H1 (cell line): ENCODE measurements around the gene SPOCK2. TPM values are rescaled to one million over a fixed set of nuclear protein-coding genes. Genes with fewer than 3 reads are reported as not detected.

Experiments used
- CTCF ChIA-PET: fragments of 300-600 bp; sonication (Branson Sonifier 250); formaldehyde crosslinking; loops from one replicate; lab custom pipeline; 2021; ENCODE audit not compliant: partially characterized antibody; lab: Charles Lee
- POLR2A ChIA-PET: fragments of 300-600 bp; sonication (Branson Sonifier 250); formaldehyde crosslinking; loops from one replicate; lab custom pipeline; 2021; ENCODE audit warnings: inconsistent platforms; ENCODE audit not compliant: partially characterized antibody; lab: Charles Lee
- DNase-seq, 2 experiments: peaks; one replicate each; pipeline versions ENCODE4 v3.0.0 to v3.0.0-alpha.2; 2010 to 2022; ENCODE audit warnings: low spot score in 2 of 2, low read depth in 1 of 2, mixed read lengths in 1 of 2
- FAIRE-seq: peaks from 2 replicates; lab custom pipeline; 2011; peaks lifted over from hg19 to GRCh38; lab: Jason Lieb, UNC
- H2AFZ ChIP-seq: 2 replicates; pipeline ENCODE4 v1.8.1; 2012; ENCODE audit warnings: low read length, inconsistent platforms
- H2AK5ac ChIP-seq: 2 replicates; pipeline ENCODE4 v1.6.1; 2013; ENCODE audit warnings: low read depth, low read length
- H2BK120ac ChIP-seq: replicated peaks from 2 replicates; pipeline ENCODE3; 2013; ENCODE audit warnings: low read depth, low read length, inconsistent platforms
- H2BK12ac ChIP-seq: 2 replicates; pipeline ENCODE4 v1.6.1; 2013; ENCODE audit warnings: low read depth, low read length
- H2BK15ac ChIP-seq: 2 replicates; pipeline ENCODE4 v1.6.1; 2013; ENCODE audit warnings: low read length
- H2BK20ac ChIP-seq: 2 replicates; pipeline ENCODE4 v1.6.1; 2013; ENCODE audit warnings: low read length
- H2BK5ac ChIP-seq: 2 replicates; pipeline ENCODE4 v1.6.1; 2013; ENCODE audit warnings: low read depth, low read length
- H3K14ac ChIP-seq: 2 replicates; pipeline ENCODE4 v1.6.1; 2013; ENCODE audit warnings: inconsistent platforms; ENCODE audit not compliant: insufficient read length
- H3K18ac ChIP-seq: 2 replicates; pipeline ENCODE4 v1.6.1; 2013; ENCODE audit warnings: low read length; ENCODE audit errors: extremely low read depth
- H3K23ac ChIP-seq: 2 replicates; pipeline ENCODE4 v1.6.1; 2013; ENCODE audit warnings: inconsistent platforms; ENCODE audit not compliant: insufficient read length
- H3K23me2 ChIP-seq: 2 replicates; pipeline ENCODE4 v1.6.1; 2013; ENCODE audit warnings: low read depth, low read length
- H3K27ac ChIP-seq: 2 replicates; pipeline ENCODE4 v1.6.1; 2011; ENCODE audit warnings: low read depth, low read length, inconsistent platforms
- H3K27me3 ChIP-seq, 4 experiments: replicated peaks in 1 of 4; 1 replicate in 1 of 4; 2 replicates in 3 of 4; pipeline versions ENCODE4 v1.6.1 to v1.8.1; 2011 to 2013; ENCODE audit warnings: low read length in 3 of 4, mild to moderate bottlenecking in 3 of 4, inconsistent platforms in 2 of 4, mixed read lengths in 2 of 4, moderate library complexity in 1 of 4; ENCODE audit not compliant: control insufficient read depth in 3 of 4, insufficient read depth in 3 of 4; ENCODE audit errors: extremely low read depth in 1 of 4
- H3K36me3 ChIP-seq, 4 experiments: 2 replicates each; pipeline versions ENCODE4 v1.6.1 to v1.8.1; 2011 to 2013; ENCODE audit warnings: mild to moderate bottlenecking in 4 of 4, low read length in 3 of 4, moderate library complexity in 2 of 4, control low read depth in 1 of 4, inconsistent platforms in 1 of 4; ENCODE audit not compliant: insufficient read depth in 4 of 4, control insufficient read depth in 2 of 4
- H3K4ac ChIP-seq: replicated peaks from 2 replicates; pipeline ENCODE3; 2013; ENCODE audit warnings: low read length, low read depth, mixed read lengths, inconsistent platforms; ENCODE audit not compliant: insufficient read length
- H3K4me1 ChIP-seq, 4 experiments: replicated peaks in 1 of 4; 1 replicate in 1 of 4; 2 replicates in 3 of 4; pipeline versions ENCODE4 v1.6.1 to v1.8.1; 2011 to 2013; ENCODE audit warnings: low read length in 3 of 4, inconsistent platforms in 2 of 4, mixed read lengths in 1 of 4; ENCODE audit not compliant: insufficient read depth in 4 of 4, control insufficient read depth in 3 of 4
- H3K4me2 ChIP-seq, 2 experiments: 2 replicates each; pipeline versions ENCODE4 v1.6.1 to v1.8.1; 2011 to 2013; ENCODE audit warnings: low read depth in 2 of 2, low read length in 2 of 2, control low read depth in 1 of 2, inconsistent platforms in 1 of 2, mild to moderate bottlenecking in 1 of 2; ENCODE audit not compliant: insufficient read depth in 1 of 2
- H3K4me3 ChIP-seq, 4 experiments: fragments of 200-600, 300-600 bp in 1 of 4; sonication (generic), shearing (Covaris generic), sonication (Bioruptor Twin) in 1 of 4; 2 replicates each; pipeline versions ENCODE4 v1.5.1 to v1.8.1; 2011 to 2016; ENCODE audit warnings: low read length in 4 of 4, low read depth in 3 of 4, control low read depth in 2 of 4, inconsistent platforms in 2 of 4, mild to moderate bottlenecking in 2 of 4, mixed read lengths in 1 of 4, moderate library complexity in 1 of 4; ENCODE audit not compliant: insufficient read depth in 2 of 4; ENCODE audit errors: extremely low read depth in 1 of 4
- H3K56ac ChIP-seq: replicated peaks from 2 replicates; pipeline ENCODE3; 2013; ENCODE audit warnings: low read depth, mild to moderate bottlenecking, mixed read lengths, low read length, inconsistent platforms; ENCODE audit not compliant: insufficient read length
- H3K79me1 ChIP-seq: 2 replicates; pipeline ENCODE4 v1.6.1; 2013; ENCODE audit warnings: low read depth, low read length, control low read depth
- H3K79me2 ChIP-seq, 2 experiments: 2 replicates each; pipeline versions ENCODE4 v1.6.1 to v1.8.1; 2012 to 2013; ENCODE audit warnings: low read length in 2 of 2, mild to moderate bottlenecking in 2 of 2, inconsistent platforms in 1 of 2; ENCODE audit not compliant: insufficient read depth in 2 of 2, control insufficient read depth in 1 of 2
- H3K9ac ChIP-seq, 4 experiments: replicated peaks in 1 of 4; 1 replicate in 1 of 4; 2 replicates in 3 of 4; pipeline versions ENCODE4 v1.6.1 to v1.8.1; 2011 to 2013; ENCODE audit warnings: low read depth in 3 of 4, low read length in 3 of 4, control low read depth in 2 of 4, mild to moderate bottlenecking in 2 of 4, moderate library complexity in 2 of 4, inconsistent platforms in 1 of 4; ENCODE audit errors: extremely low read depth in 1 of 4
- H3K9me3 ChIP-seq, 2 experiments: 2 replicates each; pipeline versions ENCODE4 v1.6.1 to v1.8.1; 2012 to 2013; ENCODE audit warnings: mild to moderate bottlenecking in 2 of 2, moderate library complexity in 2 of 2, control low read depth in 1 of 2, inconsistent platforms in 1 of 2, low read depth in 1 of 2, low read length in 1 of 2, mixed read lengths in 1 of 2; ENCODE audit not compliant: insufficient read depth in 2 of 2
- H4K20me1 ChIP-seq, 2 experiments: replicated peaks in 1 of 2; 2 replicates each; pipeline versions ENCODE3 to v1.8.1; 2011 to 2013; ENCODE audit warnings: inconsistent platforms in 2 of 2, low read length in 2 of 2, mild to moderate bottlenecking in 1 of 2; ENCODE audit not compliant: insufficient read depth in 2 of 2, control insufficient read depth in 1 of 2
- H4K5ac ChIP-seq: 2 replicates; pipeline ENCODE4 v1.6.1; 2013; ENCODE audit warnings: low read length, low read depth, mixed read lengths, inconsistent platforms; ENCODE audit not compliant: insufficient read length
- H4K8ac ChIP-seq: 2 replicates; pipeline ENCODE4 v1.8.0; 2013; ENCODE audit warnings: mild to moderate bottlenecking, moderate library complexity, low read length, inconsistent platforms; ENCODE audit not compliant: insufficient read depth; ENCODE audit errors: extremely low read depth
- H4K91ac ChIP-seq: replicated peaks from 2 replicates; pipeline ENCODE3; 2013; ENCODE audit warnings: low read length, mixed read lengths, inconsistent platforms; ENCODE audit not compliant: insufficient read length
- KDM1A ChIP-seq: fragments of 200-600, 300-600 bp; sonication (generic); IDR thresholded peaks from 2 replicates; pipeline ENCODE4 v1.7.1; 2016; ENCODE audit warnings: mild to moderate bottlenecking, low read length, borderline replicate concordance
- WGBS, 2 experiments: shearing (Covaris generic) in 1 of 2; methylation state at CpG; one replicate each; pipeline versions ENCODE4 v1.1.6 to v1.1.7; 2013 to 2015; ENCODE audit warnings: low lambda C conversion rate in 2 of 2, mixed read lengths in 2 of 2, inconsistent platforms in 1 of 2, low coverage in 1 of 2, missing lambda C conversion rate in 1 of 2; ENCODE audit not compliant: insufficient replicate concordance in 2 of 2, insufficient coverage in 1 of 2, insufficient read length in 1 of 2; ENCODE audit errors: extremely low coverage in 1 of 2, missing lambda C conversion rate in 1 of 2; 5-methylcytosine and 5-hydroxymethylcytosine counted together
- polyA plus RNA-seq, 7 experiments: library from polyadenylated mRNA; depleted of rRNA in 3 of 7; stranded (reverse) in 5 of 7; unstranded in 2 of 7; fragments of >200 nt in 5 of 7; fragments of 200-250 nt in 2 of 7; gene quantifications; 1 replicate in 5 of 7; 2 replicates in 1 of 7; 4 replicates in 1 of 7; pipeline versions ENCODE4 v1.2.1 to v1.2.3, GENCODE V29; 2011 to 2013; ENCODE audit warnings: missing spikeins in 2 of 7, mixed read lengths in 2 of 7
- total RNA-seq: library from RNA; stranded (reverse); fragmentation: NEBNext Ultra II Directional; extraction: Animal tissue kit (Norgen Biotek cat#: 25700); gene quantifications from 2 replicates; pipeline ENCODE4 v1.2.1, GENCODE V29; 2021

The SPOCK2 gene
- total and polyA plus RNA-seq, 2 of the 8 experiments (the other 6 are each of a cell fraction or from before 2014, with no cell fraction given) = 1.5 to 1.9 TPM

DNA sequence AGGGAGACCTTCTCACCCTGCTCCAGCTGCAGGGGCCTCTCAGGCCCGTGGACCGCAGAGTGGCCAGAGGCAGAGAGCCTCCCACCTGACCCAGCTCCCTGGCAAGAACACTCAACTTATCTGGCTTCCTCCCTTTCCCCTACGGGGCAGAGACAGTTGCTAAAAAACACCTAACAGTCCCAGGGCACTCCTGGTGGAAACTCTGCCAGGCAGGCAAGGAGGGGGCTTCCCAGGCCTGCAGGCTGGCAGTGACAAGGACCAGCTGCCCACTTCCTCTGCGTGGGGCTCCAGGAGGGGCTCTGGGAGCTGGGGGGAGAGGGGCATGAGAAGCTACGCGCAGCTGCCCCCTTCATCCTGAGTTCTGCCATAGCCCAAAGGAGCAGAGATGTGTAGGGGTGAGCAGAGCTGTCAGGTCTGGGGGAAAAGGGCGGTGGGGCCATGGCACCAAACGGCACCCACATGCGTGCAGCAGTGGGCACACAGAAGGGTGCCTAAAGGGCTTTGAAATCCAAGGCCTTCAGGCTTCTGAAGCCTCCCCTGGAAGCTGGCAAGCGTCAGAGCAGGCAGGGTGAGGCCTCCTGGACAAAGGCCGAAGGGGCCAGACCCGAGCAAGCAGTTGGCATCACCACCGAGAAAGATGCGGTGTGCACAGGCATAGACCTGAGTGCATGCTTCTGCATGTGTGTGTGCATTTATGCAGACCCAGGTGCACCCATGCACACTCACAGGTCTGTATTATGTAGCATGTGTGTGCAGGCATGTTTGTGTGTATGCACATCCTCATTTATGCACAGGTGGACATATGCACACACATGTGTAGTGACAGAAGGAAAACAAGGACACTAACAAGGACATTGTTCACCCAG, 14.4 kb downstream of the SPOCK2 start:
- no peak overlapping the region for H3K4me2 ChIP-seq
- no peak overlapping the region for H2BK5ac ChIP-seq
- ChIA-PET CTCF (interaction anchor here (1.0 to 10.2 kb wide), 7 partner anchors 9 to 254 kb away, joined by 3 to 100 read pairs (median 7); no protein-coding TSS in a partner anchor), POLR2A (interaction anchor here (0.7 to 1.3 kb wide), 2 partner anchors 147 to 200 kb away, joined by 5 to 6 read pairs; partner anchors contain the start of gene DDIT4)
- no peak overlapping the region for H3K9ac ChIP-seq
- H4K20me1 ChIP-seq = no peaks in the 10 kb centered on the region
- FAIRE-seq (no peak), DNase-seq (no peak)
- H3K14ac ChIP-seq = no peak overlapping the region
- WGBS, 2 experiments = 94% methylated on average over 11 of the region's 14 CpGs; no CpG with 5 or more reads in 1 of the 2 experiments
- no peaks in the 10 kb centered on the region for H3K9me3 ChIP-seq
- no peak overlapping the region for H3K27ac ChIP-seq
- no peak overlapping the region for H2AFZ ChIP-seq
- no peak overlapping the region for H4K91ac ChIP-seq
- no peaks in the 10 kb centered on the region for H3K36me3 ChIP-seq
- no peak overlapping the region for H2BK20ac ChIP-seq
- H2AK5ac ChIP-seq = no peak overlapping the region
- H2BK120ac ChIP-seq = no peak overlapping the region
- H3K23me2 ChIP-seq = no peaks in the 10 kb centered on the region
- H3K4me1 ChIP-seq = peaks cover 0 to 3% (median 0%) of the 10 kb centered on the region in 4 experiments; a peak in 3 of 7 replicates
- H4K5ac ChIP-seq = no peak overlapping the region
- no peak overlapping the region for H2BK12ac ChIP-seq
- no peaks in the 10 kb centered on the region for H3K27me3 ChIP-seq
- H3K4me3 ChIP-seq = no peak overlapping the region
- no peak overlapping the region for H3K4ac ChIP-seq
- no peak overlapping the region for H4K8ac ChIP-seq
- H3K56ac ChIP-seq = no peak overlapping the region
- no peak for TF ChIP-seq KDM1A
- no peak overlapping the region for H2BK15ac ChIP-seq
- H3K18ac ChIP-seq = no peak overlapping the region
- H3K79me1 ChIP-seq = no peaks in the 10 kb centered on the region
- no peak overlapping the region for H3K23ac ChIP-seq
- H3K79me2 ChIP-seq = no peaks in the 10 kb centered on the region
